SKM-1 (cell line): ENCODE measurements around the gene CDH2.

ENCODE experiments used
- DNase-seq: peaks from one replicate; lab custom pipeline; 2025; ENCODE audit not compliant: unreplicated experiment; lab: John Stamatoyannopoulos, UW

CDH2 gene

DNA sequence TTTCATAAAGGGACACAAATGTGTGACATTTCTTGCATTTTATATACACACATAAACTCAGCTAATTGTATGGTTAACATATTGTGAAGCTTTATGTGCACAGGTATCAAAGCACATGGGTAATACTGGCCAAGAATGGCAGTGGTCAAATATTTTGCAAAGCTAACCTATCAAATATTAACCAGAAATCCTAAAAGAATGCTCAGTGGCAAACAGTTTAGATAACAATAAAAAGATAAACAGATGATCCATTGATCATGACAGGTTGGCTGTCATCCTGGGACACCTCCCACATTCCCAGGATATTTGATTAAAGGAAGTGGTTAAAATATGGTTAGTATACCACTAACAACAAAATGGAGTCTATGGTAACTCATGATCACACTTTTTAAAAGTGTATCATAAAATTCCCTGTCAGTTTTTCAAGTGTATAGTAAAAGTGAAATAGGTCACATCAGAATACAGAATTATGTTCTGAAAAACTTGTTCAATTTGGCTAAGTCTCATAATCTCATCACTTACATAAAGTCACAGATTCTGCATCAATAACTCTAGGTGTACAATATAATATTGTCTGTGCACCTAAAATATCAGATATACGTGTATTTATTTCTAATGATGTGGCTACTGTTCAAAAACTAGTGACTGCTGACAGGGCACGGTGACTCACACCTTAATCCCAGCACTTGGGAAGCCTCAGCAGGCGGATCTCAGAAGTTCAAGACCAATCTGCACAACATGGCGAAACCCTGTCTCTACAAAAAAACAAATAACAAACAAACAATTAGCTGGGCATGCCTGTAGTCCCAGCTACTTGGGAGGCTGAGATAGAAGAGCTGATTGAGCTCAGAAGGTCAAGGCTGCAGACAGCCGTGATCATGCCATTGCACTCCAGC, 48.9 kb downstream of the CDH2 start:
- no peak for DNase-seq

DNA sequence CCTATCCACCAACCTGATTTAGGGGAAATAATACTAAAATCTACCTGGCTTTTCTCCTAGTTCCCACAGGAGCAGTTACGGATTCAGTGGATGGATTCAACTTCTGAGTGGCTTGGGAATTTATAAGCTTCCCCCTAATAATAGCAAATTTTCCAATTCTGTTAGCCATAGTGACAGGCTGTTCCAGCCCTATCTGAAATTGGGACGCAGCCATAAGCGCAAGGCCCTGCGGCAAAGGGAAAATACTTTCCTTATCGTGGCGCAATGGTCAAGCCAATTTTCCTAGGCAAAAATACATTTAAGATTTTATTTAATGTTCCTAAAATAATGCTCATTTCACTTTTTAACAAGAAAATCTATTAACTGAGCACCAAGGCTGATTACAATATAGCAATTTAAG, 49.7 kb downstream of the CDH2 start:
- no peak for DNase-seq

DNA sequence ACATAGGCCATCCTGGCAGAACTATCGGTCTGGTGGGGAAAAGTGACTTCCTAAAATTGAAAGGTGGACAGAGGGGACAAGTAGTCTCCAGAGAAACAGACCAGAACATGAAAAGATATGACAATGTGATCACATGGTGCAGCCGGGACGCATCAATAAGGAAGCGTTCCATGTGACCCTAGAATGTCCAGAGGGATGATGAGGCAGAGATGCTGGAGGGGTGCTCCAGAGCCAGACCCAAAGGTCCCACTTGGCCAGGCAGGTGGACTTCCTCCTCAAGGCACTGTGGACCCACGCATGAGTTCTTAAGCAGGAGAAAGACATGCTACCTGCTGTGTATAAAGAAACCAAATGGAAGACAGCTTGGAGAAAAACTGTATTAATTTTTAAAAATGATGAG, 50.2 kb downstream of the CDH2 start:
- DNase-seq: no peak

DNA sequence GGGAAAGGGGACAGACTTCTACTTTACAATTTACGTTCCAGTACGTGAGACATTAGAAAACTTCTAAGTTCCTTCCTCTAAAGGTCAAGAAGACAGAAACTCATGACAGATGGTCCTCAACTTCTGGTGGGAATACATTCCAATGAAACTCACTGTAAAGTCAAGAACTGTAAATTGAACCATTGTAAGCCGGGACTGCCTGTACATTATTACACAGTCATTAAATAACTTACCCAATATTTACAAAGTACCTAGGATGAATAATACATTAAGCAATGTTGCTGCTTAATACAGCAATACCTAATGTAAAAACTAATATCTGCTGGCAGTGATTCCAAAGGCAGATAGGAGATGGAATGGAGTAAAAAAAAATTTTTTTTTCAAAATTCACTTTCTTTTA, 51.9 kb downstream of the CDH2 start:
- no peak for DNase-seq

DNA sequence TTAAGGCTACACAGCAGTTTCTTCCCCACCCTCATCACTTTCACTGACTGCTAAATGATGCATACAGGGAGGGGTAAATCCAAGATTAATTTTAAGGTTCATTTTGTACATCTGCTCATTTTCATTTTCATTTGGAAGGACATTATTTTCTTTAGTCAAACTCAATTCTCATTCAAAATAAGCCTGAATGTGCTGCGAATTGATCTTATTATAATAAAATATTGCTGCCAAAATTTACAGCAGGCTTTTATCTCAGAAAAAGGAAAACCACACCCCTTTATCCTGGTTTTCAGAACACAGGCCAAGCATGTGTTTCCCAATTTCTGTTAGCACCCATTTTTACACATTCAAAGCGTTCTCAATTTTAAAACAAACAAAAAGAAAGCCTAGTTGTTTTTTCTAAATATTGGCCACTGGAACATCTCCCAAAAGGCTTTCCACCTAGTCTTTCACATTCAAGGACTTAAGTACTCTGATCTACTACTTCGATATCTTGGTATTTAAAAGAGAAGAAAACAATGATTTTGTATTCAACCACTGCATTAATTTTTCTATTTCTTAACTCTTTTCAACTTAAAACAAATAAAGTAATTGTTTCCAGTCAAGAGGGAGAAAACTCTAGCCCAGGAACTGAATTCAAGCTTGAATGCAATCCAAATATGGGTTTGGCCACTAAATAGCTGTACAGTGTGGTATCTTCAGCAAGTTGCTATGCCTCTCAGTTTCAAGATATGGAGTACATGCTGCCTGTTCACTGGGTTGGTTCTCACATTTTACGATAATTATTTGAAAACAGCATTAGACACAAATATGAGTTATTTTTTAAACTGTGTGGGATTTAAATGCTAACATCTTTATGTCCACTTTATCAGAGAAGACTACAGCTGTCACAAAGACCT, 52.5 kb downstream of the CDH2 start:
- DNase-seq: no peak

DNA sequence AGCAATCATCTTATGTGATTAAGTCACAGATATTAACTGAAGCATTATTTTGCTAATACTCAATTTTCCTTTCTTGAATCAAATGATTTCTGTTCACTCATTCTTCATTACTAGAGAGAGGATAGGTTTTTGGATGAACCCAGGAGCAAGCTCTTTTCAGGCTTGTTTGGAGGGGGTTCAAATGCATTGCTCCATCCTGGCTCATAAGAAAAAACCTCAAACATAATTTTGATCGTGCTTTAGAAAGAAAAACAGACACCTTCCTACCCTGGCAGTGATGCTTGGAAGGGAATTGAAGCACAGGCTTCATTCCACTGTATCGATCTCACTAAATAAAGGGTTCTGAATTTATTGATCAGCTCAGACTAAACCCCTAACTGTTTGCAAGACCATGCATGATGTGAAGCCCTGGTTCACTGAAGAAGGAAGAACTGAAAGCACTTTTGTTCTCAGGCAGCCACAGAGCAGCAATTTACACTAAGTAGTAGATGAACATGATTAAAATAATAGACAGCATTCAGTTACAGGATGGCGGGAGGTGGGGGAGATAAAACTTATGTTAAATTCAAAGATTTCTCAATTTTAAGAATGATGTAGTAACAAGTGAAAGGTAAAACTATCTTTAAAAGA, 53.4 kb downstream of the CDH2 start:
- no peak for DNase-seq

DNA sequence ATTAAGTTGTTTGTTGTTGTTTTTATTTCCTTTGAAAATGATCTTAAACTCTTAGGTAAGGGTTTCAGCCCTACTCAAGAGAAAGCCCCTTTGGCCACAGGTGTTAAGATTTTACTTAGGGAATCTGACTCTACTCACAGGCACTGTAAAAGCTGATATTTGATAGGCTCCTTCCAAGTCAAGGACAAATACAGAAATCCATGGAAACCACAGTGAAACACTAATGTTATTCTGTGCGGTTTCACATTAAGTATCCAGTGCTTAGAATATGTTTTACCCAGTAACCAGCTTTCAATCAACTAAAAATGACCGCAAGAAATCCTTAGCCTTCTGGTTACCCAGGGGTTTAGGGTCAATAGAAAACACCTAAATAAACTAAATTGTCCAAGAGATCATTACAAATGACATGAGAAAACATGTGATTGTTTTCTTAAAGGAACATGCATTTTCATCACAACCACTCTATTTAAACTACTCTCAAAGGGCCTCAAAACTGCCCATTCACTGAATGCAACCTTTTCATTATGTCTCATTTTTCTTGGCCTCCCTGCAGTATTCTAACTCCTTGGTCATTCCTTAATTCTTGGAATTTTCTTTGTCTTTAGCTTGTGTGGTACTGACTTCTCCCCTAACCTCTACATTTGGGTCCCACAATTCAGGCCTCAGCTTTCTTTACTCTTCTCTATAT, 56.0 kb downstream of the CDH2 start:
- DNase-seq: no peak

DNA sequence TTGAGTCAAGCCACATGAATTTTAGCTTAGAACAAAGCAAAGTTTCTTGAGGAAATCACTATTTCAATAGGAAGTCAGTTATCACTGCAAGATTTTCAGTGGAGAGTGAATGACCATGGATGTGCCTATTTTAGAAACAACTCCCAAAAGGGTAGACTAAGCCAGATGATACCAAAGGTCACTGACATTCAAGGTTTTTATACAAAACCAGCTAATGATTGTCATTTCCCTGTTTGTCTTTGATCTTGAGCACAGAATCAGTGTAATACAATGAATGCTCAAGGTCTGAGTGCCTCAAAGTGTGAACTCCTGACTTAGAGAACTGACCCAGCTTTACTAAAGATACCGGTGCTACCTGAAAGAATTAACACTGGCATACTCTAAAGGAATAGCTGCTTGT, 60.5 kb downstream of the CDH2 start:
- no peak for DNase-seq

DNA sequence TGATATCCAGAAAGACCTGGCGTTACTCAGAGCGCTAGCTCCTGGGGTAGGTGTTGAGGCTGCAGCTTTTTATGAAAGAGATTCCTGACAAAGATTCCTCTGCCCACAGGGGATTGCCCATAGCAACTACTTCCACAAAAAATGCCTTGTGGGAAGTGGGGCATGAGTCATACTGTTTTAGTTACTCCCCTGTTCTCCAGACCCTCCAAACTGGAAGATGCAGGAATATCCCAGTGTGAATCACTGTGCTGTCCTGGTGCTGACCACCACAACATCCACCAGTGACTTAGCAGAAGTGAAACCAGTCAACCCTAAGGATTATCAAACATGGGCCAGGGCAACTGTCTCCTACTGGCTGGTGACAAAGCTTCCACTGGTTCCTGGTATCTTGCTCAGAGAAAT, 61.8 kb downstream of the CDH2 start:
- no peak for DNase-seq

DNA sequence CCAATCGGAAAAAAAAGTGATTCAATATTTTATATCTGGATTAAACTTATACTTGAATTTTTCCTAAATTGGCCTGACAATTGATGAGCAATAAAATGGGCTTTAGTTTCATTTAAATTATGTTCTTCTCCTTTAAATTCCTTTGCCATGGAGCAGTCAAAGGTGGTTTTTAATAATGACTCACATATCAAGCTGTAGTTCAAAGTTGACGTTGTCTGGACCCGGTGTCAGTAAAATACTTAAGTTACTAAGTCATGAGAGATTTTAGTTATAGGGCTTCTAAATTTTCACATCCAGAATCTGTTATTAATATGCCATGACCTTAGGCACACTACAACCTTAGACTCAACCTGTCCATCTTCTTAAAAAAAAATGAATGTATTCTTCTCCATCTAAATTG, 62.5 kb downstream of the CDH2 start:
- DNase-seq: no peak

DNA sequence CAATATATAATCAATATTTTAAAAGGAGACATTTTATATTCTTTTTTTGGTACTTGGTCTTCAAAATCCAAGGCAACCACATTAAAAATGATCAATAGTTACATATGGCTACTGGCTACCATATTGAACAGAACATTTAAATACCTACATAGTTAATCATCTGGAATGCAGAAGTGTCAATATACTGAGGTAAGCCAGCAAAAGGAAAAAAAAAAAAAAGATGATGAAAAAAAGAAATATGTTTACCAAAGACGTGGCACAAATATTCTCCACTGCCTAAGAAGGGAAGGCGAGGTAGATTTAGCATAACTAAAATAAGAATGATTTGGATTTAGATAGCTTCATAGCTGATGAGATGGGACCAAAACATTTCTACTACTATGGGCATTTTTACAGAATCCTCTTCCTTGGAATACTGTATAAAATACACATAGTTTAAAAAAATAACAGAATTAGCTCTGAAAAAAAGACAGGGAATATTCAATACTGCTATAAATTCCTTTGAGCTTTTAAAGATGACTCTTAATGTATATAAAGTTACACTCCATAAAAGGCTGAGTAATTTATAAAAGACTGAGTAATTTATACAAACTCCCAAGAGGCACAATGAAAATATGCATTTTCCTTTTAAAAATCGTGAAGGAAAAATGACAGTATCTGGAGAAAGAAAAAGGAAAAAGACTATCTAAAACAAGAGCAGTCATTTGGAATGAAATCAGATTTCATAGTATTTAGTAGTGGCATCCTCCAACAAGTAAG, 63.5 kb downstream of the CDH2 start:
- DNase-seq: no peak

DNA sequence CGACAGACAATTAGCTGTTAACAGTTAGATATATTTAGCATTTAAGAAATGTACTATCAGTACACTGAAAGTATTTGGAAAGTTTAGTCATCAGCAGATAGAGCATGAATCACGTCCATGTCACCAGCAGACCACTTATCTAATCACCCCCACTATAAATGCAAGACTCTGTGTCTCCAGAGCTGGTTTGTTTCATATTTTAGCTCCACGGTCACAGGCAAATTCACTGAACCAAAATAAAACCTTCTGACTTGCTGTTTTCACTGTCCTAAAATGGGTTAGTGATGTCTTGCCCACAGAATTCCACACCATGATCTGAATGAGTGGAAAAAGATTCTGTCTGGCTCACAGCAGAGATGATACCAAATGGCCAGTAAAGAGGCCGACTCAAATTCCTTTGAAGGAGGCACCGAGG, 64.9 kb downstream of the CDH2 start:
- no peak for DNase-seq

DNA sequence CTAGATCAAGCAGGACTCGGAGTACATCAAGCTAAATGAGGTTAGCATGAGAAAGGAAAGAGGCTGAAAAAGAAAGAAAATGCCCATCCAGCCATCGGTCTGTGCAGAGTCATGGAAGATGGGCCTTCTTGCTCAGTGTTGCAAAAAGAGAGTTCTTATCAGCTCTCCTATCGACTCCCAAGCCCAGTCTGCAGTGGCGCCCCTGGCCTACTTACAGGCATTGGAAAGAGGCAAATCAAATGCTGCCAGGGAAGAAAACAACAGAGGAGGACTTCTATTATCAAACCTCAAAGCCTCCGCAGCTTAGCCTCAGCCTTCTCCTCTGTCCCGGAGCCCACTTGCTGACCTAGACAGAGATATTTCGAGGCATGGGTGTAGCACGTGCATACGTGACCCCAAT, 66.0 kb downstream of the CDH2 start:
- DNase-seq: no peak

DNA sequence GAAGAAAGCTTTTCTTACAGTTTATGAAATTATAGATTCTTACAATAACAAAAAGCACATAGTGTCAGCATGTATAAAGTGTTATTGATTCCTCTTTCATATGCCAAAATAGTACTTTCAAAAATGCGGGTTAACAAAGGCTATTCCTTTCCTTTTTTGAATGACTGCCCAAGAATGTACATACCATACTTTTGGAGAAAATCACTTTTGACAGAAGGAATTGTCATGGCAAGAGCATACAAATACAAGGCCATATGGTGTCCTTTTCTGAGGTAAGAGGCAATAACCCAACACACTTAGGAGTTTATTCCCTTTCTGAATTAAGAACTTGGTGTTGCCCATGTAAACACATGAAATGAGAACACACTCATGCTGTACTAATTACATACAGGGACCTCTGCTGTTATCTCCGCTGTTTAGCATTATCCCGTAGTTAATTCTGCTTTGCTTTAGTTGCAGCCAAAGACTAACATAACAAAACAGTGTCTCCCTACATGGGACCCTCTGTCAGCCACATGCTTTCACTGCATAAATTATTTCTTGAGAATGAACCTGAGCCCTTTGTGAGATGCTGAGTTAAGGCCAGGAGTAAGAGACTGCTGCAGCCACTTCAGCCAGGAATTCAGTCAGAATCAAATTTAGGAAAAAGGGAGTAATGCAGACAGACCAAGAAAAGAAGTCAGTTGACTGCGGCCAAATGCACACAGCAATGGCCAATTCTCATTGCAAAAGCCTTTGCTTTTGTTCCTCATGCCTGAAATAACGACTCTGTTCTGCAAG, 67.0 kb downstream of the CDH2 start:
- no peak for DNase-seq

DNA sequence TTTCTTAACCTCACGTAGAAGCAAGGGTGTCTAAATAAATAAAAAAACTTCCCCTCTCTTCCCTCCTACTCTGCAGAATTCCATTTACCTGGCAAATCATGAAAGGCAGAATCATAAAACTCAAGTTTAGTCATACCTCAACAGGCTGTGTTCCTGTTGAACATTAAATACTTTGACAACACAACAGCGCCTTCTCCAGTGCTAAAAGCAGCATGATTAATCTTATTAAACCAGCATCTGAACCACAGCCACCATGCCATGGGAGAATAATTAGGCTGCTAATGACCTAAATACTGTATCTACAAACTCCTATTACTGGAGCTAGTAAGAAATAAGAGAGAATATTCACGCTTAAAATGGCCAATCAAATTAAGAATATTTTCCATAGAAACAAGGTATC, 68.1 kb downstream of the CDH2 start:
- no peak for DNase-seq

DNA sequence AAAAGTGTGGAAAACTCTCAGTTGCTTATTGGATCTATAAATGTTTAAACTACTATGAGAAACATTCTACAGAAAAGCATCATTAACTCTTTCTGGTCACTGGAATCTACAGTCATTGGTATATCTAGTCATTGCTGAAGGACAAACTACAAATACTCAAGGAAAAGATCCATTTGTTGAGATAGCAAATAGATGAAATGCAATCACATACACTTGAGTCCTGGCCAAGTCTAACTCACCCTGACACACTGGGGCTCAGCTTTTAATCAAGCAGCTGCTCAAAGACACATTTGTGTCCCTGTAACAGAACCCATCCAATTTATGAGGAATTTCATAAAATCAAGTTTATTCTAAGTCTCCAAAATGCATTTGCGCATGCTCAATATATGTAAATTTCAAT, 68.7 kb downstream of the CDH2 start:
- no peak for DNase-seq

DNA sequence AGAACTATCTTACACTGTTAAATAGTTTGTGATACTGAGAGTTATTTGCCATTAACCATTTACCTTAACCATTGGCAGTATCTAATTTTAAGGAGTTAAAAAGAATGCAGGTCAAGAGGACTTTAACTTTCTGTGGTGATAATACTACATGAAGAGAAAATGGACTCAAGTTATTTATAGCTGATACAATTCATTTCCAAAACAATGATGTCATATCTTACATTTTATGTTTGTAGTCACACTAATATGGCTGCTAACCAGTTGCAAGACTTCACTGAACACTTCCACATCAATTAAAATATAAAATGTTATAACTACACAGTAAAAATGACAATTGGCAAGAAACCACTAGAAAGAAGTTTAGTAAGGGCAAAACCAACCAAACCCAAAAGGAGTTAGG, 77.7 kb downstream of the CDH2 start:
- no peak for DNase-seq

DNA sequence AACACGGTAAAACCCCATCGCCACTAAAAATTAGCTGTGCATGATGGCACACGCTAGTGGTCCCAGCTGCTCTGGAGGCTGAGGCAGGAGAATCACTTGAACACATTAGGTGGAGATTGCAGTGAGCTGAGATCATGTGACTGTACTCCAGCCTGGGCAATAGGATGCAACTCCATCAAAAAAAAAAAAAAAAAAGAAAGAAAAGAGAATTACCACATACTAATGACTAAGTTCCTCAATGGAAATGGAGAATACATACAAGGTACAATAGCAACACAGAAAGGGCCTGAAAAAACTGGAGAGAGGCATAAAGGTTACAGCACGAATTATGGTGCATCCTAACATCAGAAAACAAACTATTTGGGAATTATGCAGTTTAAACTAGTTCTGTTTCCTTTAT, 81.3 kb downstream of the CDH2 start:
- no peak for DNase-seq

DNA sequence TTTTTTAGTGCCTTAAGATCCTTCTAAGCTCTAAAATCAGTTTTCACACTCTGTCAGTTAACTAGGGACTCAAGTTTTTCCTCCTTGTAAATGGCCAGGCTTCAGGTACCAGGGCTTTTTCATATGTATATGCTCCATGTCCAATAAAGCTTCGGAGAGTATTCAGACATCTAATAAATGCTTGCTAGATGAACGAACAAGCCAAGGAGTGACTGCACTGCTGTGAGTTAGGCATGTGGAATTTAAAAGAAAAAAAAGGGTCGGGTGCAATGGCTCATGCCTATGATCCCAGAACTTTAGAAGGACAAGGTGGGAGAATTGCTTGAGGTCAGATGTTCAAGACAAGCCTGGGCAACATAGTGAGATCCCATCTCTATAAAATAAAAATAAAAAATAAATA, 81.9 kb downstream of the CDH2 start:
- DNase-seq: no peak

DNA sequence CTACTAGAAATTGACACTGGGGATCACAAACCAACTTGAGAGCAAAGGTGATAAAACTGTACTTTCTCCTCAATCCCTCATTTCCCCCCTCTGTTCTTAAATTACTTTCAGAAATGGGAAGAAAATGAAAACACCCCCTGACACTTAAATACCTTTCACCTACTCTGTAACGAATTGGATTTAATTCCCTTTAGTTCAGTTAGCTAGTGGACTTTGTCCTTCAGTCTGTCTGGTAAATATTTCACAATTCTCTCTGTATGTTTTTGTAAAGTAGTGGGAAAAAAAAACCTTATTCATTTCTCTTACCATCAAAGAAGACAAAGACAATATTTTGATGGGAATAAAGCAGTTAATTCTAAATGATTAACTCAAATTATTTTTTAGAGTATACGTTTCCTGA, 85.7 kb downstream of the CDH2 start:
- no peak for DNase-seq
